Subcutaneous abdominal adipose tissue (tissue), 5 donors: ENCODE measurements around the gene SH3GL2.

ENCODE experiments used
- H3K27ac ChIP-seq: one replicate; pipeline ENCODE4 v1.7.0; 2013; ENCODE audit warnings: low read depth, mild to moderate bottlenecking, inconsistent platforms, low read length, moderate library complexity
- H3K27me3 ChIP-seq, 5 donors: one replicate each; pipeline ENCODE4 v1.7.0; 2013; ENCODE audit warnings: low read length in 5 of 5, inconsistent platforms in 1 of 5; ENCODE audit not compliant: control insufficient read depth in 5 of 5, insufficient read depth in 4 of 5
- H3K36me3 ChIP-seq, 5 donors: one replicate each; pipeline ENCODE4 v1.7.0; 2013; ENCODE audit warnings: low read length in 5 of 5; ENCODE audit not compliant: control insufficient read depth in 5 of 5, insufficient read depth in 5 of 5
- H3K4me1 ChIP-seq, 5 donors: one replicate each; pipeline ENCODE4 v1.7.0; 2013; ENCODE audit warnings: low read length in 5 of 5, mild to moderate bottlenecking in 3 of 5, moderate library complexity in 1 of 5; ENCODE audit not compliant: control insufficient read depth in 5 of 5, insufficient read depth in 5 of 5
- H3K4me3 ChIP-seq, 5 donors: one replicate each; pipeline ENCODE4 v1.7.0; 2013; ENCODE audit warnings: low read length in 5 of 5, low read depth in 1 of 5
- H3K9ac ChIP-seq, 5 donors: one replicate each; pipeline ENCODE4 v1.7.0; 2013; ENCODE audit warnings: low read length in 5 of 5, mild to moderate bottlenecking in 4 of 5, moderate library complexity in 3 of 5
- H3K9me3 ChIP-seq, 5 donors: one replicate each; pipeline ENCODE4 v1.7.0; 2013; ENCODE audit warnings: low read length in 5 of 5; ENCODE audit not compliant: control insufficient read depth in 5 of 5
- donor health status: healthy.
- donor health status: healthy.
- donor health status: healthy.
- donor health status: healthy.
- donor health status: healthy.

The SH3GL2 gene

GRCh38 chr9:17731308-17731707 lies 152.4 kb downstream of the SH3GL2 start:
- H3K27me3 ChIP-seq = peaks cover 0 to 7% (median 0%) of the 10 kb centered on the region in 5 donors
- H3K9ac ChIP-seq = no peak overlapping the region
- no peak overlapping the region for H3K4me3 ChIP-seq
- peaks cover 0 to 8% (median 7%) of the 10 kb centered on the region in 5 donors for H3K9me3 ChIP-seq
- H3K36me3 ChIP-seq = no peaks in the 10 kb centered on the region
- no peaks in the 10 kb centered on the region for H3K4me1 ChIP-seq
- H3K27ac ChIP-seq = no peak overlapping the region

- H3K27me3 ChIP-seq = peaks cover 0 to 7% (median 0%) of the 10 kb centered on the region in 5 donors
- no peaks in the 10 kb centered on the region for H3K4me1 ChIP-seq
- no peaks in the 10 kb centered on the region for H3K36me3 ChIP-seq
- peaks cover 0 to 9% (median 3%) of the 10 kb centered on the region in 5 donors for H3K9me3 ChIP-seq
- H3K27ac ChIP-seq = no peak overlapping the region
- H3K9ac ChIP-seq = no peak overlapping the region
- no peak overlapping the region for H3K4me3 ChIP-seq
These were observed 155.8 kb downstream of the SH3GL2 start for GRCh38 chr9:17734674-17735073.

GRCh38 chr9:17735859-17736258 lies 157.0 kb downstream of the SH3GL2 start:
- no peak overlapping the region for H3K27ac ChIP-seq
- no peaks in the 10 kb centered on the region for H3K36me3 ChIP-seq
- H3K27me3 ChIP-seq = peaks cover 0 to 7% (median 0%) of the 10 kb centered on the region in 5 donors
- no peaks in the 10 kb centered on the region for H3K4me1 ChIP-seq
- H3K9me3 ChIP-seq = peaks cover 0 to 7% (median 0%) of the 10 kb centered on the region in 5 donors
- no peak overlapping the region for H3K4me3 ChIP-seq
- H3K9ac ChIP-seq = no peak overlapping the region

- H3K9ac ChIP-seq = no peak overlapping the region
- peaks cover 0 to 7% (median 0%) of the 10 kb centered on the region in 5 donors for H3K27me3 ChIP-seq
- H3K27ac ChIP-seq = no peak overlapping the region
- peaks cover 0 to 4% (median 0%) of the 10 kb centered on the region in 5 donors for H3K9me3 ChIP-seq
- no peaks in the 10 kb centered on the region for H3K36me3 ChIP-seq
- no peaks in the 10 kb centered on the region for H3K4me1 ChIP-seq
- no peak overlapping the region for H3K4me3 ChIP-seq
These were observed 160.2 kb downstream of the SH3GL2 start for GRCh38 chr9:17739022-17739421.

GRCh38 chr9:17739736-17740135 lies 160.9 kb downstream of the SH3GL2 start:
- Histone ChIP-seq H3K9me3 (peaks cover 0 to 4% (median 0%) of the 10 kb centered on the region in 5 donors), H3K27ac (no peak overlapping the region), H3K36me3 (no peaks in the 10 kb centered on the region), H3K4me1 (no peaks in the 10 kb centered on the region), H3K9ac (no peak overlapping the region), H3K4me3 (no peak overlapping the region), H3K27me3 (peaks cover 0 to 7% (median 0%) of the 10 kb centered on the region in 5 donors)

GRCh38 chr9:17742067-17742466 lies 163.2 kb downstream of the SH3GL2 start:
- H3K27me3 ChIP-seq = no peaks in the 10 kb centered on the region
- no peak overlapping the region for H3K27ac ChIP-seq
- H3K9me3 ChIP-seq = peaks cover 0 to 4% (median 0%) of the 10 kb centered on the region in 5 donors
- H3K4me1 ChIP-seq = no peaks in the 10 kb centered on the region
- H3K9ac ChIP-seq = no peak overlapping the region
- no peak overlapping the region for H3K4me3 ChIP-seq
- H3K36me3 ChIP-seq = no peaks in the 10 kb centered on the region

GRCh38 chr9:17744786-17745185 lies 165.9 kb downstream of the SH3GL2 start:
- Histone ChIP-seq H3K4me3 (no peak overlapping the region), H3K36me3 (no peaks in the 10 kb centered on the region), H3K9ac (no peak overlapping the region), H3K27ac (no peak overlapping the region), H3K9me3 (no peaks in the 10 kb centered on the region), H3K27me3 (no peaks in the 10 kb centered on the region), H3K4me1 (no peaks in the 10 kb centered on the region)

GRCh38 chr9:17750269-17750668 lies 171.4 kb downstream of the SH3GL2 start:
- no peak overlapping the region for H3K4me3 ChIP-seq
- peaks cover 0 to 8% (median 0%) of the 10 kb centered on the region in 5 donors for H3K9me3 ChIP-seq
- H3K36me3 ChIP-seq = no peaks in the 10 kb centered on the region

GRCh38 chr9:17751486-17751885 lies 172.6 kb downstream of the SH3GL2 start:
- peaks cover 0 to 8% (median 0%) of the 10 kb centered on the region in 5 donors for H3K9me3 ChIP-seq
- no peak overlapping the region for H3K4me3 ChIP-seq
- no peaks in the 10 kb centered on the region for H3K27me3 ChIP-seq
- no peaks in the 10 kb centered on the region for H3K4me1 ChIP-seq
- H3K27ac ChIP-seq = no peak overlapping the region
- H3K9ac ChIP-seq = no peak overlapping the region
- H3K36me3 ChIP-seq = no peaks in the 10 kb centered on the region

More at GRCh38 chr9:17750269-17750668, 171.4 kb downstream of the SH3GL2 start:
- H3K9ac ChIP-seq = no peak overlapping the region
- H3K27ac ChIP-seq = no peak overlapping the region
- no peaks in the 10 kb centered on the region for H3K27me3 ChIP-seq
- no peaks in the 10 kb centered on the region for H3K4me1 ChIP-seq

- Histone ChIP-seq H3K27ac (no peak overlapping the region), H3K9me3 (peaks cover 0 to 8% (median 0%) of the 10 kb centered on the region in 5 donors), H3K4me3 (no peak overlapping the region), H3K9ac (no peak overlapping the region), H3K4me1 (no peaks in the 10 kb centered on the region), H3K36me3 (no peaks in the 10 kb centered on the region), H3K27me3 (no peaks in the 10 kb centered on the region)
These were observed 173.2 kb downstream of the SH3GL2 start for GRCh38 chr9:17752021-17752420.
